Stimulated activated CD8-positive, alpha-beta memory T cell treated with anti-CD3 and anti-CD28 coated beads, Interleukin-12 subunit alpha, Interleukin-12 subunit beta, amount 100 ng/mL, for 24 hours (primary cell): Measurements from ENCODE around the gene MIB2.

ENCODE experiments used
- DNase-seq: peaks from one replicate; pipeline ENCODE4 v3.0.0-alpha.2; 2020; ENCODE audit errors: extremely low read depth

The MIB2 gene

GRCh38 chr1:1598051-1598719 lies 17.1 kb upstream of the MIB2 start:
- DNase-seq: no peak

GRCh38 chr1:1598720-1599029 lies 16.6 kb upstream of the MIB2 start:
- DNase-seq: no peak

GRCh38 chr1:1599030-1599934 lies 16.0 kb upstream of the MIB2 start:
- no peak for DNase-seq

DNA sequence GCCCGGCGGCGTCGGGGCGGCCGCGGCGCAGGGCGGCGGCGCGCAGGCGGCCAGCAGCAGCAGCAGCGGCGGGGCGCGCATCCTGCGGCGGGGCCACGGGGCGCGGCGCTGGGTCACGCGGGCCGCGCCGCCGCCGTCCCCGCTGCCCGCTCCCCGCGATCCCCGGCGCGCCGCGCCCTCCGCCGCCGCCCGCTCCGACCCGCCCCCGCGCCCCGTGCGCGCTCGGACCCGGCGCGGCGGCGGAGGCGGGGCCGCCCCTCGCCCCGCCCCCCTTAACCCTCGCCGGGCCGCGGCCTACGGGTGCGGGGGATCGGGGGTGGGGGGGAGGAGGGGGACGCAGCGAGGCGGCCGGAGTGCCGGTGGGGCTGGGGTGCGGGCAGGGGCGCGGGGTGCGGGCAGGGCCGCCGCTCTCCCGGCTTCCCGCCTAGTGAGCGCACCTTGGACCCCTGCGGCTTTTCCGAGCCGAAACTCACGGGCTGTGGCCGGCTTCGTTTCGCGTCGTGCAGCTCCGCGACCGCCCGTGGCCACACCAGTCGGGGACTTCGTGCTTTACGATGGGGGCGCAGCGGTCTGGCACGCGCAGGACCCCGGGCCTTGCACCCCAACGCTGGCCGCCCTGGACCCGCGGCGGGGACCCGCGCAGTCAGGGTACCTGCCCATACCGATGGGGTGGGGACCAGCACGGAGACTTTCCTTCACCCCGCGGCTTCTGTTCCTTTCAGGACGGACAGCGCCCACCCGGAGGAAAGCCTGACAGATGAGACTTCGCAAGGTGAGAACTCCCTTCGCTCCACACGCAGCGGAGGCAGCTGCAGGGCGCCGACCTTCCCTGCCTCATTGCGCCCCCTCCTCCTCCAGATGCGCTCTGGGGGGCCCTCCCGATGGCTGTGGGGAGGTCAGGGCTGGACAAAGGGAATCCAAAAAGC lies 15.1 kb upstream of the MIB2 start, which contains the start of gene FNDC10:
Gene FNDC10, minus strand, starts transcription at position 201 of the 926 bp plus-strand sequence. Its CDS starts 120 bp downstream, at position 81.
- DNase-seq: no peak

DNA sequence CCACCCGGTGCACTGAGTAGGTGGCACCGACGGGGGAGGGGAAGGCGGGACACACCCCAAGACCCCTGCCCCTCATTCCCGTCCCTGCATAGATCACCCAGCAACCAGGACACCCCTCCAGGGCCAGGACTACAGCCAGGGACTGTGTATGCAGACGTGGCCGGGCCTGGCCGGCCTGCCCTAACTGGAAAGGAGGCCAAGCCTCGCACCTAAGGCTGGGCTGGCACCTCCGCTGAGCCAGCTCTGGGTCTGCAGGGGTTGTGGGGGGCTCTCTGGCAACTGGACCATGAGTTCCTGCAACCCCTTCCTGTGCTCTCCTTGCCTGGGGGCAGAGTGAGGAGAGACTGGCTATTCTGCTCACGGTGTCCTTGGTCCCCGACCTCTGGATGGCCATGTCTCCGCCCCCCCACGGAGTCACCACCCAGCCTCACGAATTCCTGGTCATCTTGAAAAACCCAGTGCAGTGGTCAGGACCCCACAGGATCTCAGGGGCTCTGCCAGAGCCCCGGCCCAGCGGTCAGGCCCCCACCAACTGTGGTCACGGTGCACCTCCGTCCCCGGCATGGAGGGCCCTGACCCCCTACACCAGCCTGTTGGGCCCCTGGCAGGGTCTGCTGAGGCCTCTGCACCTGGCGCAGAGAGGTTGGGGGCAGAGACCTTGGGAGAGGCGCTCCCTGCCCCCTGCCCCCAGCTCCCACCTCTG lies 14.3 kb upstream of the MIB2 start:
- no peak for DNase-seq

GRCh38 chr1:1601564-1602303 lies 13.6 kb upstream of the MIB2 start:
- no peak for DNase-seq

- no peak for DNase-seq
These were observed 12.9 kb upstream of the MIB2 start for GRCh38 chr1:1602304-1602967.

- no peak for DNase-seq
These were observed 12.3 kb upstream of the MIB2 start for GRCh38 chr1:1602968-1603506.

DNA sequence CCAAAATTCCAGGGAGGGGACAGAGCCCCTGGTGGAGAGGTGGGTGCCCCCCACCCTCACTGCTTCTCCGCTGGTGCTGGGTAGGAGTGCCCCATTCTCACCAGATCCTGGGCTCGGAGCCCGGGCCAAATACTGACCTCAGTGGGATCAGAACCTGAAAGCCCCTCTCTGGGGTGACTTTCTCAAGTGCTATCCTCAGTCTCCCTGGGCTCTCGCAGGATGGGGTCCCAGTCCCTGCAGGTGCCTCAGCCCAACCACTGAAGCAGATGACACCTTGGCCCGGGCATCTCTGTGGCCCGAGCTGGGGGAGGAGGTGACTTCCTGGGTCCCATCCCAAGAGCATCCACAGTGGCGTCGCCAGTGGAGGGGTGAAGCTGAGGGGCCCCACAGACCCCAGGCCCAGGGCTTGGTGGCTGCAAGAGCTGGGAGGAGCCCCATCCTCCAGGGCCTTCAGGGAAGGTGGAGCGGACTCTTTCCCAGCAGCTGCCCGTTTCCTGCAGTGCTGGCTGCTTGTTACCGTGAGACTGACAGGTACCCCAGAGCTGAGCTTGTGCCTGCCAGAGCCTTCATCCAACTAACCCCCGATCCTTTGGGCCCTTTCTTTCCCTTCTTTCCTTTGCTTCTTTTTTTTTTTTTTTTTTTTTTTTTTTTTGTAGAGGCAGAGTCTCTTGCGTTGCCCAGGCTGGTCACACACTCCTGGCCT lies 11.5 kb upstream of the MIB2 start:
- DNase-seq: no peak

GRCh38 chr1:1604374-1605033 lies 10.8 kb upstream of the MIB2 start:
- no peak for DNase-seq

DNA sequence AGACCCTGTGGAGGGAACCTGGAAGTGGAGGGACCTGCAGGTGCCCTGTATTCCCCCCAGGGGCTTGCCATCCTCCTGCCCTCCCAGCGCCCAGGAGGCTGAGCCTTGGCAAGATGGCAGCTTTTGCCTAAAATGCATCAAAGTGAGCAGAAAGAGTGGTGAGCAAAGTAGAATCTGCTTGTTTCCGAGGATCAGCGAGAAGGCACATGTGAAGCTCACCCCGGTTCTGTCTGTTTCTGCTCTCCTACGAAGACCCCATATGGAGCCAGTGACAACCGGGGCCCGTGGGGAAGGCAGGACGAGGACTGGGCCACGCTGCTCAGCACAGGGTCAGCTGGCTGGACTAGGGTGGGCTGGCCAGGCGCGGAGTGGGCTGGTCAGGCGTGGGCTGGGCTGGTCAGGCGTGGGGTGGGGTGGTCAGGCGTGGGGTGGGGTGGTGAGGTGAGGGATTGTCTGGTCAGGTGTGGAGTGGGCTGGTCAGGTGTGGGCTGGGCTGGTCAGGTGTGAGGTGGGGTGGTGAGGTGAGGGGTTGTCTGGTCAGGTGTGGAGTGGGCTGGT lies 10.2 kb upstream of the MIB2 start:
- no peak for DNase-seq

GRCh38 chr1:1605724-1606123 lies 9.6 kb upstream of the MIB2 start:
- no peak for DNase-seq

DNA sequence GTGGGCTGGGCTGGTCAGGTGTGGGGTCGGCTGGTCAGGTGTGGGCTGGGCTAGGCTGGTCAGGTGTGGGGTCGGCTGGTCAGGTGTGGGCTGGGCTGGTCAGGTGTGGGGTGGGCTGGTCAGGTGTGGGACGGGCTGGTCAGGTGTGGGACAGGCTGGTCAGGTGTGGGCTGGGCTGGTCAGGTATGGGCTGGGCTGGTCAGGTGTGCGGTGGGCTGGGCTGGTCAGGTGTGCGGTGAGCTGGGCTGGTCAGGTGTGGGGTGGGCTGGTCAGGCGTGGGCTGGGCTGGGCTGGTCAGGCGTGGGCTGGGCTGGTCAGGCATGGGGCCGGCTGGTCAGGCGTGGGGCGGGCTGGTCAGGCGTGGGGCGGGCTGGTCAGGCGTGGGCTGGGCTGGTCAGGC lies 9.1 kb upstream of the MIB2 start:
- DNase-seq: no peak

GRCh38 chr1:1609822-1610485 lies 5.3 kb upstream of the MIB2 start:
- no peak for DNase-seq

- no peak for DNase-seq
These were observed 4.5 kb upstream of the MIB2 start for GRCh38 chr1:1610796-1611195.

- no peak for DNase-seq
These were observed 3.2 kb upstream of the MIB2 start for GRCh38 chr1:1612104-1612400.

DNA sequence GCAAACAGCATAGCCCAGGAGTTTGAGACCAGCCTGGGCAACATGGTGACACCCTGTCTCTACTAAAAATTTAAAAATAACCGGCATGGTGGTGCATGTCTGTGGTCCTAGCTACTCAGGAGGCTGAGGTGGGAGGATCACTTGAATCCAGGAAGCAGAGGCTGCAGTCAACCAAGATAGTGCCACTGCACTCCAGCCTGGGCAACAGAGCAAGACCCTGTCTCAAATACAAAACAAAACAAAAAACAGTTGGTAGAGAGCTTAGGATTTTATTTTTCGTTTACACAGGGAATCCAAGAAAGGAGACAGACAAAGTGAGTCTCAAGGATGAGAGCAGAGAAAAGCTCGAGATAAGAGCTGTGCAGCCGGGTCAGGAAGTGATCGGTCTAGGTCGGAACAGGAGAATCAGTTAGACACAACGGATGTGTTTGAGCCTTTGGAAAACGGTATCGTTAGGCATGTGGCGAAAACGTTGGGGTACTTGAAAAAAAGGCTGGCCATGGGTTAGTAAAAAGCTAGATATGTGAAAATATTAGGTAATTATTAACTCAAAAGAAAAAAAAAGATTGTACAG lies 1.7 kb upstream of the MIB2 start:
- no peak for DNase-seq
